NK-92 (cell line): Measurements from ENCODE around the gene ADGRG2.

Experiments
- DNase-seq: peaks from one replicate; lab custom pipeline; 2025; ENCODE audit not compliant: unreplicated experiment; lab: John Stamatoyannopoulos, UW

ADGRG2 gene

GRCh38 chrX:18956303-18957032 lies 165.8 kb downstream of the ADGRG2 start:
- DNase-seq, result no peak

DNA sequence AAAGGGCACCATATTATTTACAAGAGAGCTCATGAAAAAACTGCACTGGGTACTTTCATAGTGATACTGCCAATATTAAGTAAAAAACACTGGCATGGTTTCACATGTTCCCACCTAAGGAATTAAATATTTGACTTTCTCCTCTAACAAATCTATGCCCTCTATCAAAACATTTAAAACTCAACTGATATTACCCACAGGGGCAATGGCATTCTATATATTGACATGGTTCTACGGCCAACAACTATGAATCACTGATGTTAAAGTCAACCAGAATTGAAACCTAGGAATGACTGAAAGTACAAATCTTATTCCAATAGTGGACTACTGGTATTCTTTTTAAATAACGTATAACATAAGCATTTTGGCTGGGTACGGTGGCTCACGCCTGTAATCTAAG lies 166.6 kb downstream of the ADGRG2 start:
- DNase-seq, result no peak

GRCh38 chrX:18951032-18951431 lies 171.2 kb downstream of the ADGRG2 start:
- DNase-seq, result no peak

DNA sequence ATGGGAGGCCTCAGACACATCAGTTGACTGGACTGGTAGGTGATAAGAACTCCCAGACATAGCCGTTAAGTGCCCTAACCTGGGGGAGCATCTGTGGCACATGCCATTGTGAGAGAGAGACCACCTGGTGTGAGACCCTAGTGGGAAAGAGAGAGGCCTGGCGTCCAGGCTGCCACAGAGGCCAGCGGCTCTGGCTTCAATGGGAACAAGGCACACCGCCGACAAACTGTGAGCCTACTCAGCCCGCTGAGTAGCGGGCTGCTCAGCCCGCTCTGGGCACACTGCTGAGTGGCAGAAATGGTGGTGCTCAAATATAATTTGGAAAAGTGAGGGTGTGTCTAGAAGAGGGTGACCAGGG lies 172.3 kb downstream of the ADGRG2 start:
- DNase-seq, result no peak

- no peak for DNase-seq
Observed at GRCh38 chrX:18949291-18949943, 172.9 kb downstream of the ADGRG2 start.

DNA sequence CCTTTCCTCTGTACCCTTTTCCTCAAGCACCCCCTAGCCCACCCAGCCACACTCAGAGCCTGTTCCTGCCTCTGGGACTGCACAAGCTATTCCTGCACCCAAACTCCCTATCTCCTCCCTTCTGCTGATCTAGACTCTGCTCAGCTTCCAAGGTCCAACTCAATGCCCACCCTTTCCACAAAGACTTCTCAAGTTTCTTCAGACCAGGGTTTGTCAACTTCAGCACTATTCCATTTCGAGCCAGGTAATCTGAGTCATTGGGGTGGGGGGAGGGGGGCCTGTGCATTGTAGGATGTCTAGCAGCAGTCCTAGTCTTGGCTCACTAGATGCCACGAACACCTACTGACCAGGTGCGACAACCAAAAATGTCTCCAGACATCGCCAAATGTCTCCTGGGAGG lies 175.7 kb downstream of the ADGRG2 start:
- DNase-seq, result no peak

- no peak for DNase-seq
Observed at GRCh38 chrX:18946157-18946556, 176.1 kb downstream of the ADGRG2 start.

GRCh38 chrX:18945483-18945882 lies 176.8 kb downstream of the ADGRG2 start:
- DNase-seq, result no peak

DNA sequence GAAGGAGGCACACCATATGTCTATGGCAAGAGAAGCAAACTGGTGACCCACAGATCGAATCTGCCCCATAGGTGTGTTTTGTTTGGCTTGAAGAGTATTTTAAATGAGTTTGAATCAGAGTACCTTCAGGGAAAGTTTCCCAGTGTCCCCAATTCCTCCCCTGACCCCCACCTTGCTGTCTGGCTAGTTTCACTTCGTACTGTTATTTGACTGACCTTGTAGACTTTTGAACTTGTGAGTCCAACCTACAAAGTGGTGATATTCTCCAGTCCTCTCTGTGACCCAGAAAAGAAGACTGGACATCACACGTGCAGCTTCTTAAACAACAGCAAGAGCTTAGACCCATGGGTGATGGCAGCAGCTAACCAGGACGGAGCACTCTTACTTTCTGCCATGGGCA lies 177.8 kb downstream of the ADGRG2 start:
- DNase-seq, result no peak

- DNase-seq, result no peak
Observed at GRCh38 chrX:18941896-18942295, 180.4 kb downstream of the ADGRG2 start.
